ENCODE results near the gene VPS9D1.

The VPS9D1 gene, protein sequence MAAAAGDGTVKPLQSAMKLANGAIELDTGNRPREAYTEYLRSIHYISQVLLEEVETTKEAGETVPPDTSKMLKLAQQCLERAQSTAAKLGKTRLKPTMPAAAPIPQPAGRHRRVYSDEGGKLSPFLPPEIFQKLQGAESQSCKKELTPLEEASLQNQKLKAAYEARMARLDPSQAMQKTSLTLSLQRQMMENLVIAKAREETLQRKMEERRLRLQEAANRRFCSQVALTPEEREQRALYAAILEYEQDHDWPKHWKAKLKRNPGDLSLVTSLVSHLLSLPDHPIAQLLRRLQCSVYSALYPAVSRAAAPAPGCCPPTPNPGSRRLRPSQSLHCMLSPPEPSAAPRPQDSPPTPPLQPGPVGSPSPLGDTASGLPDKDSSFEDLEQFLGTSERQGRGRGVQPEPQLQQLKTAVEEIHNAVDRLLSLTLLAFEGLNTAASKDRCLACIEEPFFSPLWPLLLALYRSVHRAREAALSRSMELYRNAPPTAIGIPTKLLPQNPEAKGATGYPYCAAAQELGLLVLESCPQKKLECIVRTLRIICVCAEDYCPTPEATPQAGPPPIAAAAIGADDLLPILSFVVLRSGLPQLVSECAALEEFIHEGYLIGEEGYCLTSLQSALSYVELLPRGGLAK

DNA sequence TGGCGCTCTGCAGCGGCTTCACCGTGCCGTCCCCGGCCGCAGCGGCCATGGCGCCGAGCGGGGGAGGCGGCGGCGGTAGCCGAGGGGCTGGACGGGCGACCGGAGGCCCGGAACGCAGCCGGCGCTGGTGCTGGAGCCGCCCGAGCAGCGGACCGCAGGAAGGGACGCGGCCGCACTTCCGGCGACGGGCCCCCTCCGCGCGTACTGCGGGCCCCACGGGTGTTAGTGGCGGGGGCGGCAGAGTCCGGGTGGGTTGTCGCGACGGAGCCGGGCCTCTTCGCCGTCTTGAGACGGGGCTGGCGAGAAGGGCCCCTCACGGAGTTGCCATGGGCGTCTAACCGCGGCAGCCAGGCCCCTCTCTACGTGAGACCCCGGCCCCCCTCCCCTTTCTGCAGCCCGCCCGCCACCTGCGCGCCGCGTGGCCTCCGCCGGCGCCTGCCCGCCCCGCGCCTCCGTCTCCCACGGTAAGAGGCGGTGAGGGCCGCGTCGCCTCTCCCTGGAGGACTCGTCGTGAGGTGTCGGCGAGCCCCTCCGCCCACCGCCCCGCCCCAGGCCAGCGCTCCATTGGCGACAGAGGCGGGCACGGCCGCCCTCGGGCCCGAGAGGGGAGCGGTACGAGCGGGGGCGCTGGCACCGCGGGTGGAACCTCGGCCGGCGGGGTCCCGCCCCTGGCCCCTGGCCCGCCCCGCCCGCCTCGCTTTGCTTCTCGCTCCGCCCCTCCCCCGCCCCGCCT, at the start of gene VPS9D1, which contains the start of gene ZNF276:
Gene VPS9D1 (minus strand): TSS at position 86 of the 733 bp plus-strand sequence. CDS start 37 bp downstream, at position 49.
Gene ZNF276 (plus strand): TSS at position 725 of the 733 bp plus-strand sequence. CDS start 104 bp downstream, outside the sequence.
- DNase-seq (ENCODE audit: low read depth) = peak; percentile 79

DNA sequence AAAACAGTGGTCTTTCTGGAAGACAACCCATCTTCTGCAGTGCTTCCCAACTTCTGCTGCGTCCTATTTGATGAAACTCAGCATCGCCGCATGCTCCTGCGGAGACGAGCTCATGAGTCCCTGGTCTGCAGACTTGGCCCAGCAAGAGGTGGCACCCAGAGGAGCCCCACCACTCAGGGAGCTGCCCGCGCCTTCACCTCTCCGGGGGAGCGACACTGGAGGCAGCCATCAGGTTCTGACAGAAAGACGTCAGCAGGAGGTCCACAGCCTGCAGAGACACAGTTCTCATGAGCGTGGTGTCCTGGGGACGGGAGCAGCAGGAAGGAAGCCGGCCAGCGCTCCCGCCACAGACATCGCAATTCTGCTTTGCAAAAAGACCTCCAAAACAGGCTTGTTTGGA, 49.7 kb upstream of the VPS9D1 start:
- no peak for DNase-seq (ENCODE audit: low read depth)

DNA sequence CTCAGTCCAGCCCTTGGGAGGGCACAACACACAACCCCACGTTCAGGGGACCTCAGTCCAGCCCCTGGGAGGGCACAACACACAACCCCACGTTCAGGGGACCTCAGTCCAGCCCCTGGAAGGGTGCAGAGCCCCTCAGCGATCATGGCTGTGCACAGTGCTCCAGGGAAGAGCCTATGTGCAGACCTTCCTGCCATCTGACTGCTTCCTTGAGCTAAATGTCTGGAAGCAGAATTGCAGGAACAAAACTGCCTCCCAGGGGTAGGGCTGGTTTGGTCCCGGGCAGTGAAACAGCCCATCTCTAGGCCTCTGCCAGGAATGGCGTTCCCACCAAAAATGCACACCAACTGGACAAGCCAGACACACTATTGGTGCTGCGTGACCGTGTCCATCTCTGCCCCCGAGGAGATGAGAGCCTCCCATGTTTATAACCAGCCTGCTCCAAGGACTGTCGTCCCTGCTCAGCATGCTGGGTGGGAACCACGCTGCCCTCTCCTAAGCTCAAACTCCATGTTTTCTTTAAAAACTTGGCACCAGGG, 44.7 kb upstream of the VPS9D1 start:
- DNase-seq (ENCODE audit: low read depth) = no peak

DNA sequence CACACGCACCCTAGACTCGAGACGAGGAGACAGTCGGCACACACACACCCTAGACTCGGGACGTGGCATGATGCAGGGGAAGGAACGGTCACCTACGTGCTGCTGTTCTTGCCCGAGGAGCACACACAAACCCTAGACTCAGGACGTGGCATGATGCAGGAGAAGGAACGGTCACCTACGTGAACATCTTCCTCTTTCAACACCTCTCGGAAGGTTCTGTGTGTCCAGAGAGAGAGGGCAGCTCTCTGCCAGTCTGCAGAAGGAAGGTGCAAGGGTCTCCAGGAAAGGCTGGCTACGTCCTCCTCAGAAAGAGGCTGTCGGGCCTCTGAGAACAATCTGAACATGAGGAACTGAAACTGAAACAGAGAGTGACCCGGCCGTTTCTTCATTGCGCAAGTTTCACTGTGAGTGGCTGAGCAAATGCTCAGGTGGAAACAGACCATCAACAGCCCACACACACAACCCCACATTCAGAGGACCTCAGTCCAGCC, 44.1 kb upstream of the VPS9D1 start:
- DNase-seq (ENCODE audit: low read depth) = peak; percentile 15

- no peak for DNase-seq (ENCODE audit: low read depth)
Measured at GRCh38 chr16:89761304-89761922, 40.7 kb upstream of the VPS9D1 start.

- no peak for DNase-seq (ENCODE audit: low read depth)
Measured at GRCh38 chr16:89759746-89760340, 39.1 kb upstream of the VPS9D1 start.

GRCh38 chr16:89749637-89750036, 28.9 kb upstream of the VPS9D1 start:
- DNase-seq (ENCODE audit: low read depth) = no peak

GRCh38 chr16:89748921-89749320, 28.2 kb upstream of the VPS9D1 start:
- no peak for DNase-seq (ENCODE audit: low read depth)

DNA sequence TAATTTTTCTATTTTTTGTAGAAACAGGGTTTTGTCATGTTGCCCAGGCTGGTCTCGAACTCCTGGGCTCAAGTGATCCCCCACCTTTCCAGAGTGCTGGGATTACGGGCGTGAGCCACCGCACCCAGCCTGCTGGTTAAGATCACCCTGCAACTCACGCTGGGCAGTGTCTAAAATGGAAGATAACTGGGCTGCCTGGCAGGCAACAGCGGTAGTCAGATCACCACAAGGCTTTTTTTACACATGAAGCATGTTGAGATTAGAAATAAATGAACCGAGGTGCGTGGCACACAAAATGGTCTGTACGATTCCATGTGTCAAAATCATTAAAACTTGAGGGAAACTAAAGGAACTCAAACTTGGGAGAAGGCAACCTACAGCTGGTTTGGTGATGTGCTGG, 27.4 kb upstream of the VPS9D1 start:
- no peak for DNase-seq (ENCODE audit: low read depth)

DNA sequence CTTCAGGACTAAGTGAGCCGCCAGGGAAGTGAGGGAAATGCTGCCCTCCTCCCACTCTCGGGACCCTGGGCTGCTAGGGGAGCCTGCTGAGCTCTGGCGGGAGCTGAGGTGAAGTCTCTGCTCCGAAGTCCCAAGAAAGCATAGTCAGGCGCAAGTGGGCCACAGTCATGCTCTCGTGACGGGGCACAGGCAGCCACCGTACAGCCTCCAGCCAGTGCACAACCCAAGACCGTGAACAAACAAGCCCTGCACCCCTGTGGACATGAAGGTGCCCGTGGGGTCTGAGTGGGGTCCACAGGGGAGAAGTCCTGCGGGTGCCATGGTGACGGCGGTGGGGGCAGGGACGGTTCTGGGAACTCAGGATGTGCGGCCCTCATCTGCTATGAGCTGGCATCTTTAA, 25.3 kb upstream of the VPS9D1 start:
- DNase-seq (ENCODE audit: low read depth) = no peak

GRCh38 chr16:89744813-89745212, 24.1 kb upstream of the VPS9D1 start:
- no peak for DNase-seq (ENCODE audit: low read depth)

DNA sequence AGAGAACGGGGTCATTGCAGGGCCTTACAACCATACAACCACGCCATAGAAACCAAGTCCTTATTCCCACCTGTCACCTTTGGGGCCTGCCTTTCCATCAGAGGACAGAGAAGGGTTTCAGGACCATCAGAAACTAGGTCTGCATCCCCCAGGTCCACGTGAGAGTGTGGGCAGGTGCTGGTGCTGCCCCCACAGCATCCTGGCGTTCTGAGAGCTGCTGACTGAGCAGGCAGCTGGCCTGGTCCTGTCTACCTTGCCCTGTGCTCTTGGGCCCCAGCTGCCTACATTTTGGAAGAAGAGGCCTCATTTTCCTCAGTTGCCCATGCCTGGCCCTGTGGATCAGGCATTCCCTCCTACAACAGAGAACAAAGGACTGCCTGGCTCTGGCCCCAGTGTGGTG, 22.2 kb upstream of the VPS9D1 start:
- no peak for DNase-seq (ENCODE audit: low read depth)

GRCh38 chr16:89741342-89742014, 20.8 kb upstream of the VPS9D1 start:
- no peak for DNase-seq (ENCODE audit: low read depth)

DNA sequence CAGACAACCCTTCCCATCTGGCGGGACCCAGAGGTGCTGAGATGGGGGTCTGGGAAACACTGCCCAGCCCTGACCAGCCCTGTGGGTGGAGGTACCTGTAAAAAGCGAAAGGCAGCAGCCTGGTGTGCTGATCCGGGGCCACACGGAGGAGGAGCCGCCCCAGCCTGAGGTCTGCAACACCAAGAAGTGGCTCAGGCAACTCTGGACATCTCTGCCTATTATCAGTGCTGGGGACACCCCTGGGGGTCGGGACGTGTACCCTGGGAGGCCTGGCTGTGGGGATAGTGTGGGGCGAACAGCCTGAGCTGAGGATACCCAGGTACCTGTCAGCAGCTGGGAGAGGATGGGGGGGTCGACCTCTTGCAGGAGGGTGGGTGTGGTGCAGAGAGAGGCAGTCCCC, 18.7 kb upstream of the VPS9D1 start:
- DNase-seq (ENCODE audit: low read depth) = no peak

DNA sequence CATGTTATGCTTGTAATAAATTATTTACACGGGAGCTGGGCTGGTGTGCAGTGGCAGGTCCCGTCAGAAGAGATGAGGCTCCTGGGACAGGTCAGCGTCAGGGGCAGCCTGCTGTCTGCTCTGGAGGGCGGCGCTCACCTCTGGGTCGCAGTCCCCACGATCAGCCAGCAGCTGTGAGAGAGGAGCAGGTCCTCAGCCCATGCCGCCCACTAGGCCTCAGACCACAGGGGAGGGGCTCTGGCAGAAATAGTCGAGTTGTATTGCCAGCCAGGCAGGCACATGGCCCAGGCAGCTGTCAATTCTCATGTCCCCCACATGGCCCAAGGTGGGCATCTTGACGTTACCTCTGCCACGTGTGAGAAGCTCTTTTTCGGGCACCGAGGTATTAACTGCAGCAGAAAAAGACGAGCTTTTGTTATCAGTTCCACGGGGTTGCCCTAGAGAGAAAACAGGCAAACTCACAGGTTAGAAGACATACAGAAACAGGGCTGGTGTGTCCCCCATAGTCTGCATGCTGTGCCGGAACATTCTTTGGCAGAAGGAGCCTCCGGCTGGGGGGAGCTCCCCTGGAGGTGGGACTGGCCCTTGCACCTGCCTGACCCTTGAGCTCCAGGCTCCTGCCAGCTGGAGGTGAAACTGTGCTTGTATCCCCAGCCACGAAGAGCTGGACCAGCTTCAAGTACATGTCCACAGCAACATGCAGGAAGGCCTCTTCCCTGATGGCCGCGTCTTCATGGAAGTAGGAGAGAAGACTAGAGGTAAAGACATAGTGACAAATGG, 18.0 kb upstream of the VPS9D1 start:
- no peak for DNase-seq (ENCODE audit: low read depth)

DNA sequence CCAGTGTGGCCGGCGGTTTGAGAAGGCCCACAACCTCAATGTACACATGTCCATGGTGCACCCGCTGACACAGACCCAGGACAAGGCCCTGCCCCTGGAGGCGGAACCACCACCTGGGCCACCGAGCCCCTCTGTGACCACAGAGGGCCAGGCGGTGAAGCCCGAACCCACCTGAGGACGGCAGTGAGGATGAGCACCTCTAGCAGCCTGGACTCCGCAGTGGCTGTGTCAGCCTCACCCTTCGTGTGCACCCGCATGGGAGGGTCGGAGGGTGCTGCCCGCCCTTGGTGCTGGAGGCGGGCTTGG, 17.3 kb upstream of the VPS9D1 start:
- no peak for DNase-seq (ENCODE audit: low read depth)

DNA sequence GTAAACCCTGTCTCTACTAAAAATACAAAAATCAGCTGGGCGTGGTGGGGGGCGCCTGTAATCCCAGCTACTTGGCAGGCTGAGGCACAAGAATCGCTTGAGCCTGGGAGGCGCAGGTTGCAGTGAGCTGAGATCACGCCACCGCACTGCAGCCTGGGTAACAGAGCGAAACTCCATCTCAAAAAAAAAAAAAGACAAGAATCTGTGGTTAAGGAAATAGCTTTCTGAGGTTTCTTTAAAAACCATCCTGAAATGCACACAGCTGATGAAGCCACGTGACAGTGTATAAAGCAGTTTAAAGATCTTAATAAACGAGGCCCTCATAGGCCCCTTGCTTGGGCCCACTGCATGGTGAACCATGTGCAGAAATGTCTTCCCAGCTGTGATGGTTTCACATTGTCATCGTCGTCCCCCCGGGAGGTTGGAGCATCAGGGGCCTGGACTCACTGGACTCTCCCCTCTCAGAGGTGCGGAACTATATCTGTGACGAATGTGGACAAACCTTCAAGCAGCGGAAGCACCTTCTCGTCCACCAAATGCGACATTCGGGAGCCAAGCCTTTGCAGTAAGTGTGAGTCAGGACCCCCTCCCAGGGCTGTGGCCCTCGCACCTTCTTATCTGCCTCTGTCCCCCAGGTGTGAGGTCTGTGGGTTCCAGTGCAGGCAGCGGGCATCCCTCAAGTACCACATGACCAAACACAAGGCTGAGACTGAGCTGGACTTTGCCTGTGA, 16.8 kb upstream of the VPS9D1 start:
- no peak for DNase-seq (ENCODE audit: low read depth)

GRCh38 chr16:89736554-89736953, 15.9 kb upstream of the VPS9D1 start:
- no peak for DNase-seq (ENCODE audit: low read depth)

GRCh38 chr16:89733792-89734191, 13.1 kb upstream of the VPS9D1 start:
- no peak for DNase-seq (ENCODE audit: low read depth)

GRCh38 chr16:89733322-89733721, 12.6 kb upstream of the VPS9D1 start:
- no peak for DNase-seq (ENCODE audit: low read depth)
